Inflammatory macrophage (primary cell): Measurements from ENCODE around the gene CPA1.

Experiments used
- DNase-seq, 2 donors: peaks; one replicate each; pipeline ENCODE4 v3.0.0-alpha.2; 2020 to 2022

Gene CPA1

GRCh38 chr7:130397051-130397757 is 16.9 kb downstream of the CPA1 start:
- no peak for DNase-seq

DNA sequence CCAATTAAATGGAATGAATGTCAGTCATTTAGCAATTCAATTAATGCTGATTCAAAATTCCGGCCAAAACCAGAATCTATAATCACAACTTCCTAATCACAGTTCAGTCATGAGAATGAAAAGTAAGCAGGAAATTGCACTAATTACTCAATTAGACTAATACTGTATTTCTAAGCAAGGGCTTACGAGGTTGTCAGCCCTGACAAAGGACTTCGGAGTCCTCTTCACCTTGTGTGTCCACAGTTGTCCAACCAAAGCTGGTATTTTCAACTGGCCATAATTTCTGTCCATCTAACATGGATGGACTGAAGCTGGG is 17.4 kb downstream of the CPA1 start:
- DNase-seq: no peak

GRCh38 chr7:130398526-130399090 is 18.3 kb downstream of the CPA1 start:
- peak; percentile 17 to 31 for DNase-seq

DNA sequence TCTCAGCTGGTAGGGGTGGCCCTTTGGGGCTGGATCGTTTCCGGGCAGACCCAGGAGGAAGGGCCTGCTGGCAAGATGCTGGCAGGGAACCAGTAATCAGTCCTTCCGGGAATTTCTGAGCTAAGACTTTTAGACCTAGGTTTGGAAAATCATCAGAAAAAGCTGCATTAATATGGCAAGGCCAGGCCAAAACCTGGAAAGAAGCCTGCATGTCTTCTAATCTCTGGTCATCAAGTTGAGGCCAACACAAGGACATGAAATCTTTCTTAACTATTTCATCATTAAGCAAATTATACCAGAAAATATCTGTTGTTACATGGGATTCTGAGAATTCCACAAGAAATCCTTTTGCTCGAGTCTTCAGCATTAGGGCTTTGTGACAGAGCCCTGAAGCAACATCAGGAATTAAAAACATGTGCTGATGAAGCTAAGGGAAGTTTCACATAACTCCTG is 19.9 kb downstream of the CPA1 start:
- no peak for DNase-seq

DNA sequence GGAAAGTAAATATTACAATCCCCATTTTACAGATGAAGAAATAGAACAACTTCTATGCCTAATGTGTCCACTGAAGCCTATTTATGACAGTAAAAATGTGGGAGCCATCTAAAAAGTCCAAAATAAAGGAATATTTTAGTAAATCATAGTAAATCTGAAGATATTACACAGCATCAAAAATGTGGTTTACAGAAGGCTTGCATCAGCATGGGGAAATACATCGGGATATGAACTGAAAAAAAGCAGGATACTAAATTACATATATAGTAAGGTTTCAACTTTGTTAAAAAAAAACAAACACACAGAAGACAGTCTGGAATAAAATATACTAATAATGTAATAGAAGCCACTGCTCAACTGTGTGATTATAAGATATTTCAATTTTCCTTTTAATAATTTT is 20.8 kb downstream of the CPA1 start:
- DNase-seq: no peak

GRCh38 chr7:130401578-130401977 is 21.3 kb downstream of the CPA1 start:
- DNase-seq: no peak

DNA sequence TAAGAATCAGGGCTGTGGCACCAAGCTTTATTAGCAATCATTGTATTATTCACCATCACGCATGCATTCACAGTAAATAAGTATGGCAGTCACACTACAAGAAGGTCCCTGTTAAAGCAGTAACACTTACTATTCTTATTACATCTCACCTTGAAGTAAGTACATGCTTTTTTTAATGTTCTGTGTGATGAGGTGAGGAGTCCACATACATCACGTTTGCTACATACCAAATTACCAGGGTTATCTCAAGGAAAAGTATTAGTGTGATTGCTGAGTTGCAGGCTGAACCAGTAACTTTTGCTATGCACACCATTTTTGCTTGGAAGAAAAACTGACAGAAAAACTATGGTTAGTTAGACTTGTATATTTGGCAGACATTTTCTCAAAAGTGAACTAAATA is 24.7 kb downstream of the CPA1 start:
- no peak for DNase-seq

- DNase-seq: no peak
Measured at GRCh38 chr7:130409067-130409711, 28.9 kb downstream of the CPA1 start.

DNA sequence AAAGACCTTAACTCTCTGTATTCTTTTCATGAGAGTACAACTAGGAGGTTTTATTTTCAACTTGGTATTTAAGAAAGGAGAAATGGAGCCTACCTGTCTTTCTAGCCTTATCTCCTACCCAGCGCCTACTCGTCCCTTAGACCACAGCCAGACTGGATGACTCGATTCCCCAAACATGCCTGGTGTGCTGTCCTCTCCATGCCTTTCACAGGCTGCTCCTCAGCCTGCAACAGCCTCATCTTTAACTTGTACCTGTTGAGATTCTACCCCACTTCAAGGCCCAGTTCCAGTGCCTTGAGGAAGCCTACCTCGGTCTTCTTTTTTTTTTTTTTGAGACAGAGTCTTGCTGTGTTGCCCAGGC is 29.4 kb downstream of the CPA1 start:
- DNase-seq: no peak

DNA sequence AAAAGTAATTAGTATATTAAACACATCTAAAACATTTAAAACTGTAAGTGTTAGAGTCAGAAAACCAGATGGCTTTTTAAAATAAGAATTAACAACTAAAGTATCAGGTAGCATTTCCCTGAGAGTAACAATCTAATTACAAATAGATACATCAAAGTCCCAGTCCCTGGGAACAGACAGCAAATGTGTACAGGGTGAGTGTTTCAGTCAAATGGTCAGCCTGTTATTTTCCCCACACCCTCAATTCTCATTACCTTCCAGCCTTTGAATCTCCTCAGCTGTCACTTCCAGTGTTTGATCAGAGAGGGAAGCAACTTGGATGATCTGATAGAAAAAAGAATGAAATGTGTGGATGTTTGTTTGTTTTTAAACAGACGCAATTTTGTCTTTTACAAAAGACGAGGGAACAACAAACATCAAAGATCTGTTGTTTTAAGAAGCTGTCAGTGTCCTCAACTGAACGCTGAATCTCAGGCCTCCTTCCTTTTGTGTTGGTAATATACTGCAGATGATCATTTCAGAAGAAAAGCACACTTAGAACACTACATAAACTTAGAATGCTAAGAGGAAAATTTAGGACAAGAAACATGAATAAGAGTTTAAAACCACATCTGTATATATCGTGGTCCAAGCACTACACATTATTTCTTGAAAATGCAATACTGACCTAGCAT is 30.7 kb downstream of the CPA1 start:
- no peak for DNase-seq

DNA sequence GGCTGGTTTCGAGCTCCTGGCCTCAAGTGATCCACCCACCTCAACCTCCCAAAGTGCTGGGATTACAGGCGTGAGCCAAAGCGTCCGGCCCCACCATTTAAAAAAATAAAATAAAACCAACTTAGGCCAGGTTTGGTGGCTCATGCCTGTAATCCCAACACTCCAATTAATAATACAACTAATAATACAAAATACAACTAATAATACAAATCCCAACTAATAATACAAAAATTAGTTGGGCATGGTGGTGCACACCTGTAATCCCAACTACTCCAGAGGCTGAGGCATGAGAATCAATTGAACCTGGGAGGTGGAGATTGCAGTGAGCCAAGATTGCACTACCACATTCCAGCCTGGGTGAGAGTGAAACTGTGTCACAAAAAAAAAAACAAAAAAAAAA is 32.9 kb downstream of the CPA1 start:
- no peak for DNase-seq

DNA sequence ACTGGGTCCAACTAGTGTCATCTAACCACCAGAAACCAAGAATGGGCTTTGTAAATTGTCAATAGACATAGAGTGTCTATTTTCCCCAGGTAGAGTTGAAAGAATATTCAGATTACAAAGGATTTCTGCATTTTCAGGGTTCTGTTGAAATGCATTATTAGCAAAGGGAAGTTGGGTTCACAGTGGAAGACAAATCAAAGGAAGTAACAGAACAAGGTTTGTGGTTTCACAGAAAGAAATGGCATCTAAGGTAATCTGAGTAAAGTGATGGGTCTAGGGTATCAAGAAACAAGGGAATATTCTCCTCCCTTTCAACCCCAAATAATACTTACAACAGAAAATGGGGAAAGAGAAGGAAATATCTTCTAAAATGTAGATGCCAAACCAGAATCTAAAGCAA is 34.7 kb downstream of the CPA1 start:
- no peak for DNase-seq

DNA sequence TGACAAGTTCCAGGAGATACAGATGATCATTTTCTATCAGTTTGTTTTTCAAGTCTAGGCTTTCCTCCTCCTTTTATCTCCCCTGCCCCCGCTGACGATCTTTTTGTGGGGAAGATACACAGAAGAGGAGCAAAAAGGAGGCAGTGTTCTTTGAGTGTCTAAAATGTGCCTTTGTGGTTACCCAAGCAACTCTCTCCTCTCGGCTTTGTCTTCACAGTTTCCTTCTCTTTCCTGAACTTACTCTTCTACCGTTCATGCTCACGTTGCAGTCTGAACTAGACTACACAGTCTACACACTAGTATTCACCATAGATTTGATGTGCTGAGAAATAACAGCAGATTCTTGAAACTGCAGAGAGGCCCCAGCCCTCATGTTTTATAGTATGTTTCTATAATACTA is 36.9 kb downstream of the CPA1 start:
- no peak for DNase-seq

DNA sequence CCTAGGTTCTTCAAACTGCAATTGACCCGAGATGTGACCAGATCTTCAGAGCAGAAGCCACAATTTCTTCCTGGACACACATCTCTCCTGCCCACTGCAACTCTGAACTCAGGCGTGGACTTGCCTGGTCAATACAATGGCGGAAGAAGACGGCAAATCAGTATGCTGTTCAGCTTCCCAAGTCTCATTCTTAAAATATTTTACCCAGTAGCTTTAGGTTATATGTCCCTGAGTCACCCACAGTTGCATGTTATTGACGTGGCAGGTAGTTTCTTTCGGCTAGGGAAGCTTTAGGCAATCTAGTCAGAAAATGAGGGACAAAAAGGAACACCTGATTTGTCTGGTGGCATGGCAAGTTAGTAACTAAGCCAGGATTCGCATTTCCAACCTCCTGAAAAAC is 38.0 kb downstream of the CPA1 start:
- no peak for DNase-seq

- DNase-seq: no peak
Measured at GRCh38 chr7:130419658-130420057, 39.4 kb downstream of the CPA1 start.

DNA sequence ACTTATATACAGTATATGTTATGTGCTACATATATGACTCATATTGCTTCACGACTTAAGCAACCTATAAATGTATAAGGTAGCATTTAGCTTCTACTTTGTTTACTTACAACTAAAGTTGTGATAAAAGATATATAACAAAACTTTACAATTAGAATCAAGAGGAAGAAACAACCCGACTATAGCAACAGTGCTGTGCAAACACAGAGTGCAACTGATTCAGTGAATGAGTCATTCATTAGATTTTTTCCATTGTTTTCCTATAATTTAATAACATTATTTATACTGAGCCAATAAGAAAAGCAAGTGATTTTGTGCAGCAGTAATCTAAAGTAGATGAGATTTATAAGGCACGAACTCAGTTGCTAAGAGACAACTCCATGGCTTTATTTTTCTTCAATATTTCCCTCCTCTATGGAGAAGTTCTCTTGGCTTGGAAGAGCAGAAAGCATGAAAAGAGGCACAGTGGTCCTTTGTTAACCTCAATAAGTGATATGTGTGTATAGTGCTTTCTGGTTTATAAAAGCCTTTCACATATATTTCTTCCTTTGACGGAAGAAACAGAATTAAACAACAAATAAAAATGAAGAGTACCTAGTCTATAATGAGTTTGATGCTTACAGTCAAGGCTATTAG is 40.8 kb downstream of the CPA1 start:
- DNase-seq: no peak

DNA sequence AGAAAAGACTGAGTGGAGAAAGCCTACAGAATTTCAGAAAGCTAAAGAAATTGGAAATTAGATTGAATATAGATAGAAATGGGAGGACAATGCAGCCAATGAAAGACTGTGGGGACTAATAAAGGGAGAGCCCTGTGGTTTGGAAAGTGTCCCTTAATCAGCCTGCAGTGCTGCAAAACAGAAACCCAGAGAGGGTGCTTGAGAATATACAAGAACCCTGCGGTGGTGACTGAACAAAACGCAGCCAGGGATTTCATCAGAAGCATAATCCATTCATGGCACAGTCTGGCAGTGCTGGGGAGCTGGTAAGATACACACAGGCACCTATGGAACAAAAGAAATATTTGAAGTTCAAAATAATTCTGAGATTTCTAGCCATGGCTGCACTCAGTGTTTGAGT is 41.4 kb downstream of the CPA1 start:
- DNase-seq: no peak

- no peak for DNase-seq
Measured at GRCh38 chr7:130423501-130424037, 43.3 kb downstream of the CPA1 start.

- no peak for DNase-seq
Measured at GRCh38 chr7:130425796-130426195, 45.5 kb downstream of the CPA1 start.

DNA sequence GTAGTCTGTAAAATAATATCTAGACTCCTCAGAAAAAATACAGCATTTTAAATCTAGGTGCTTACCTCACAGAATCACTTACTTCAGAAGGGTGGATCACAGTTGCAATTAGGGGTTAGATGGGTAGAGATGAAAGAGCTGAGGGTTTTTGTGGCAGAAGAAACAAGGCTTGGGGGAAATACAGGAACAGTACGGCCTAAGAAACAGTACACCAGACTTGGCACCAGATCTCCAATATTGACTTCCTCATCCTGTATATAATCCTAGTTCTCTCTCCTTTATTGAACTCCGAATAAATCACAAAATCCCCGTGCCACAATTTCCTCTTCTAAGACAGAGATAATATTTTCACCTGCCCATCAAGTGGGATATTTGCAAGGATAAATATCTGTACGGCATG is 46.3 kb downstream of the CPA1 start:
- DNase-seq: peak in 1 of 2 donors; percentile 9

DNA sequence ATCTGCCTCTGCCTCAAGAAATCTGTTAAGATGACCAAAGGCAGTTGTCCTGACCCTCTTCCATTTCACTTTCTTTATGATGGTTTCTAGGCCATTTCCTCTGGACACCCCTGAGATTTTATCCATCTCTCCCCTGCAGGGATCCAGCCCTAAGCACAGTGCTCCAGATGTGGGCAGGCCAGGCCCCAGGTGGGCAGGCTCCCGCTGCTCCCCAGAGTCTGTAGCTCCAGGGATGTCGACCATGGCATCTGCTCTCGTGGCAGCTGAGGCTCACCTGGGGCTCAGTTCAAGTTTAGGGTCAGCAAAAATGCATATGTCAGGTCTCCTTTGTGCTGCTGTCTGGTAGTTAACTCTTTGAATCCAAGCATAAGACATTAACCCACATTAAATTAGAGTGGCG is 48.7 kb downstream of the CPA1 start:
- no peak for DNase-seq

DNA sequence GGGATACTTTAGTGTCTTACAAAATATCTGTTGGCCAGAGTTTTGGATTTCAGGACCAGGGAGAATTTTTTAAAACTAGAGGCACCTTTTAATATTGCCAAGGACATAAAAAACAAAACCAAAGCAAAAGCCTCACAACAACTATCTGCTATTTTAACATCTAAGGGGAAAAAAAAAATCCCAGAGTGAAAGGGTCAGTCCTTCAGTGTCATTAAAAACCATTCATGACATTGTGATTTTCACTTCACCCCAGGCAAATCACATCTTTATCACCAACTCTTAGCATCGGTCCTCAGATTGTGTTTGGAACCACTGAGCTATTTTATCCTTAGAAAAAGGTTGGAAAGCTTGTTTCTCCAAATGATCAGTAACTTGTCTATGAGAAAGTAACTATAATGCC is 49.8 kb downstream of the CPA1 start:
- no peak for DNase-seq
